IMR-90 (cell line): ENCODE data around the gene KRTCAP2.
"Not testable (repeated sequence)": the region's sequence is repeated elsewhere in the genome, so short reads cannot be mapped to it uniquely, and the experiment has no call there.

Source experiments
- CEBPB ChIP-seq: IDR thresholded peaks from 2 replicates; pipeline ENCODE4 v1.6.1; 2012; ENCODE audit warnings: low read depth, low read length, improper control_type of control experiment
- CTCF ChIP-seq: conservative IDR thresholded peaks from 2 replicates; pipeline ENCODE4 v1.5.1; 2012; ENCODE audit warnings: mild to moderate bottlenecking, low read depth, low read length, improper control_type of control experiment
- POLR2A ChIP-seq: IDR thresholded peaks from 2 replicates; pipeline ENCODE4 v1.6.1; 2012; ENCODE audit warnings: mild to moderate bottlenecking, low read depth, low read length
- RAD21 ChIP-seq: IDR thresholded peaks from 2 replicates; pipeline ENCODE4 v1.6.1; 2012; ENCODE audit warnings: low read length, improper control_type of control experiment
- SMC3 ChIP-seq: fragments of 150-350 bp; IDR thresholded peaks from 2 replicates; pipeline ENCODE4 v1.6.1; 2016; ENCODE audit warnings: low read depth, mild to moderate bottlenecking, antibody characterized with exemption, low read length, moderate library complexity

- TF ChIP-seq CTCF, POLR2A, SMC3, RAD21, CEBPB: not testable (repeated sequence)
Measured at GRCh38 chr1:155164625-155165024, 8.5 kb downstream of the KRTCAP2 start.
